ENCODE data around the gene TUBGCP4. TPM values are rescaled to one million over a fixed set of nuclear protein-coding genes. Genes with fewer than 3 reads are reported as not detected.

TUBGCP4 gene
- total RNA-seq, 1 donor from 2014 or later: 12.8 TPM

GRCh38 chr15:43420435-43420834 is 49.5 kb downstream of the TUBGCP4 start:
- no peak for DNase-seq (ENCODE audit: low read depth)
- no peaks in the 10 kb centered on the region for H3K36me3 ChIP-seq (ENCODE audit: control insufficient read depth, insufficient read depth, low read length)
- no peak for TF ChIP-seq CTCF (IDR thresholded peaks at IDR 0.05; ENCODE audit: insufficient read depth, low read length, poor library complexity, severe bottlenecking)
- no peak overlapping the region for H3K4me3 ChIP-seq (ENCODE audit: low read depth, low read length)
- no peaks in the 10 kb centered on the region for H3K27me3 ChIP-seq (ENCODE audit: control insufficient read depth, insufficient read depth, low read length)

- Histone ChIP-seq H3K36me3 (ENCODE audit: control insufficient read depth, insufficient read depth, low read length) (no peaks in the 10 kb centered on the region), H3K4me3 (ENCODE audit: low read depth, low read length) (no peak overlapping the region), H3K27me3 (ENCODE audit: control insufficient read depth, insufficient read depth, low read length) (no peaks in the 10 kb centered on the region)
- no peak for DNase-seq (ENCODE audit: low read depth)
- no peak for TF ChIP-seq CTCF (IDR thresholded peaks at IDR 0.05; ENCODE audit: insufficient read depth, low read length, poor library complexity, severe bottlenecking)
Observed at GRCh38 chr15:43420876-43421275, 50.0 kb downstream of the TUBGCP4 start.

- no peaks in the 10 kb centered on the region for H3K36me3 ChIP-seq (ENCODE audit: control insufficient read depth, insufficient read depth, low read length)
- H3K4me3 ChIP-seq (ENCODE audit: low read depth, low read length): no peak overlapping the region
- DNase-seq (ENCODE audit: low read depth): no peak
- no peaks in the 10 kb centered on the region for H3K27me3 ChIP-seq (ENCODE audit: control insufficient read depth, insufficient read depth, low read length)
- TF ChIP-seq CTCF (IDR thresholded peaks at IDR 0.05; ENCODE audit: insufficient read depth, low read length, poor library complexity, severe bottlenecking): no peak
Observed at GRCh38 chr15:43423793-43424192, 52.9 kb downstream of the TUBGCP4 start.

- DNase-seq (ENCODE audit: low read depth): no peak
- TF ChIP-seq CTCF (IDR thresholded peaks at IDR 0.05; ENCODE audit: insufficient read depth, low read length, poor library complexity, severe bottlenecking): no peak
- Histone ChIP-seq H3K4me3 (ENCODE audit: low read depth, low read length) (no peak overlapping the region), H3K36me3 (ENCODE audit: control insufficient read depth, insufficient read depth, low read length) (no peaks in the 10 kb centered on the region), H3K27me3 (ENCODE audit: control insufficient read depth, insufficient read depth, low read length) (no peaks in the 10 kb centered on the region)
Observed at GRCh38 chr15:43429687-43430086, 58.8 kb downstream of the TUBGCP4 start.

GRCh38 chr15:43433165-43433564 is 62.3 kb downstream of the TUBGCP4 start:
- no peak for TF ChIP-seq CTCF (IDR thresholded peaks at IDR 0.05; ENCODE audit: insufficient read depth, low read length, poor library complexity, severe bottlenecking)
- no peak overlapping the region for H3K4me3 ChIP-seq (ENCODE audit: low read depth, low read length)
- no peak for DNase-seq (ENCODE audit: low read depth)
- H3K36me3 ChIP-seq (ENCODE audit: control insufficient read depth, insufficient read depth, low read length): peaks cover 2% of the 10 kb centered on the region
- no peaks in the 10 kb centered on the region for H3K27me3 ChIP-seq (ENCODE audit: control insufficient read depth, insufficient read depth, low read length)

GRCh38 chr15:43433661-43434303 is 62.9 kb downstream of the TUBGCP4 start:
- no peak overlapping the region for H3K4me3 ChIP-seq (ENCODE audit: low read depth, low read length)
- no peak for TF ChIP-seq CTCF (IDR thresholded peaks at IDR 0.05; ENCODE audit: insufficient read depth, low read length, poor library complexity, severe bottlenecking)
- H3K36me3 ChIP-seq (ENCODE audit: control insufficient read depth, insufficient read depth, low read length): peaks cover 2% of the 10 kb centered on the region
- no peak for DNase-seq (ENCODE audit: low read depth)
- H3K27me3 ChIP-seq (ENCODE audit: control insufficient read depth, insufficient read depth, low read length): no peaks in the 10 kb centered on the region

Data from kidney epithelial cell (primary cell).